ACC112 (cell line): ENCODE results near the gene EID1.
"Not testable (repeated sequence)": the region's sequence is repeated elsewhere in the genome, so short reads cannot be mapped to it uniquely, and the experiment has no call there.

ENCODE experiments used
- H2AFZ ChIP-seq: fragments of 200-600 bp; sonication (generic); one replicate; pipeline ENCODE4 v1.6.0; 2017; ENCODE audit warnings: antibody characterized with exemption, low read length; ENCODE audit not compliant: unreplicated experiment
- H3K27ac ChIP-seq: fragments of 200-600 bp; sonication (generic); 2 replicates; pipeline ENCODE4 v1.5.1; 2014; ENCODE audit warnings: low read depth, mild to moderate bottlenecking, antibody characterized with exemption, low read length, moderate library complexity
- H3K27me3 ChIP-seq: fragments of 200-600 bp; sonication (generic); 2 replicates; pipeline ENCODE4 v1.6.1; 2014; ENCODE audit warnings: mild to moderate bottlenecking, antibody characterized with exemption, low read length, moderate library complexity, mixed read lengths; ENCODE audit not compliant: insufficient read depth
- H3K36me3 ChIP-seq: fragments of 200-600 bp; sonication (generic); 2 replicates; pipeline ENCODE4 v1.6.1; 2016; ENCODE audit warnings: mild to moderate bottlenecking, antibody characterized with exemption, low read length, moderate library complexity, mixed read lengths; ENCODE audit not compliant: insufficient read depth
- H3K4me1 ChIP-seq: fragments of 200-600 bp; sonication (generic); one replicate; pipeline ENCODE4 v1.6.1; 2016; ENCODE audit warnings: low read length, mixed read lengths; ENCODE audit not compliant: insufficient read depth, unreplicated experiment, control insufficient read depth
- H3K4me3 ChIP-seq: fragments of 200-600 bp; sonication (generic); 2 replicates; pipeline ENCODE4 v1.5.1; 2014; ENCODE audit warnings: mild to moderate bottlenecking, low read depth, low read length
- H3K79me2 ChIP-seq: fragments of 200-600 bp; sonication (generic); one replicate; pipeline ENCODE4 v1.6.0; 2016; ENCODE audit warnings: low read length; ENCODE audit not compliant: control insufficient read depth, unreplicated experiment, insufficient read depth

EID1 gene

GRCh38 chr15:48854434-48854833, 23.5 kb upstream of the EID1 start:
- H3K79me2 ChIP-seq, H3K36me3 ChIP-seq, H3K27me3 ChIP-seq, H3K27ac ChIP-seq, H3K4me3 ChIP-seq, H2AFZ ChIP-seq: not testable (repeated sequence)
- H3K4me1 ChIP-seq: peaks cover 37% of the 10 kb centered on the region

DNA sequence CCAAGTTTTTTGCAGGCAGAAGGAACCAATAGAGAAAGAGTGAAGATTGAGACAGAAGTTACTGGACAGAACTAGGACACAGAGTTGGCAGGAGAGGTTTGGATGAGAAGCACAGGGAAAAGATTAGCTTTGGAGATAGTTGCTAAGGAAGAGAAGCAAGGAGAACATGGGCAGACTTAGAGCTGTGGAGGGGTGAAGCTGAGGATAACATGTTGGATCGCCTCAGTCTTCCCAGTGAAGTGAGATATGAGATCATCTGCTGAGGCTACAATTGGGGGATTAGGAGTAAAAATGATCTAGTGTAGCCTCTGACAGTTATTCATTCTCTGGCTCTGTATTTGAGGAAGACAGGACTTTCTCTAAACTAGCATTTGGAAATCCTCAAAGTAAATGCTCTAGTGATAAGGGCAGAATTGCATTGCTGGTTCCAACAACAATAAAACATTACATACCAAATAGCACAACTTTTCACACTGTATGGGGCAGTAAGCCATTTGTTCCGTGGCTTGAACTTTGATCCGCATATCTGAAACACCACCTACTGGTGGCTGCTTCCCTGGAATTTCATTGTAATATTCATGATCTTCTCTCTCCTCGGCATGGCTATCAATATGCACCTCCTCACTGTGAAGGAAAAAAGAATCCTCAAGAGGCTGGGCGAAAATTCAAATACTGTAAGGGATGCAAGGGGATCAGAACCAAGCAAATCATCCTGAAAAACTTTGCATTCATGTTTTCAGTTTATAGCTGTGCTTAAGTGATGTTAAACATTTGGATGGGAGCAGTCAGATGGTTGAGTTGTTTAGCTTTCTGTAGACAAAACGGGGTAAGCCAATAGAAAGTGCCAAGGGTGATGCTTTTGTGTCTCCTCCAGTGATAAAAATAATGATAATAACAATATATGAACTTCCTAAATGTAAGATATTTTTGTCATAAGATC, 22.2 kb upstream of the EID1 start:
- peak overlapping the region; percentile 13; the same call in 1 of the 2 replicates for H3K27ac ChIP-seq
- peak overlapping the region; percentile 12 for H3K4me3 ChIP-seq
- H3K79me2 ChIP-seq: no peaks in the 10 kb centered on the region
- H3K27me3 ChIP-seq: no peaks in the 10 kb centered on the region
- H2AFZ ChIP-seq: peak overlapping the region; percentile 69
- no peaks in the 10 kb centered on the region for H3K36me3 ChIP-seq
- H3K4me1 ChIP-seq: peaks cover 41% of the 10 kb centered on the region

- Histone ChIP-seq H3K4me1 (peaks cover 41% of the 10 kb centered on the region), H3K4me3 (no peak overlapping the region), H3K27ac (no peak overlapping the region), H3K27me3 (no peaks in the 10 kb centered on the region), H3K36me3 (no peaks in the 10 kb centered on the region), H2AFZ (peak overlapping the region; percentile 69), H3K79me2 (no peaks in the 10 kb centered on the region)
Measured at GRCh38 chr15:48856942-48857341, 21.0 kb upstream of the EID1 start.

- no peaks in the 10 kb centered on the region for H3K27me3 ChIP-seq
- peaks cover 41% of the 10 kb centered on the region for H3K4me1 ChIP-seq
- no peak overlapping the region for H3K4me3 ChIP-seq
- no peaks in the 10 kb centered on the region for H3K36me3 ChIP-seq
- no peaks in the 10 kb centered on the region for H3K79me2 ChIP-seq
- H3K27ac ChIP-seq: no peak overlapping the region
- H2AFZ ChIP-seq: peak overlapping the region; percentile 76
Measured at GRCh38 chr15:48858401-48858800, 19.5 kb upstream of the EID1 start.

DNA sequence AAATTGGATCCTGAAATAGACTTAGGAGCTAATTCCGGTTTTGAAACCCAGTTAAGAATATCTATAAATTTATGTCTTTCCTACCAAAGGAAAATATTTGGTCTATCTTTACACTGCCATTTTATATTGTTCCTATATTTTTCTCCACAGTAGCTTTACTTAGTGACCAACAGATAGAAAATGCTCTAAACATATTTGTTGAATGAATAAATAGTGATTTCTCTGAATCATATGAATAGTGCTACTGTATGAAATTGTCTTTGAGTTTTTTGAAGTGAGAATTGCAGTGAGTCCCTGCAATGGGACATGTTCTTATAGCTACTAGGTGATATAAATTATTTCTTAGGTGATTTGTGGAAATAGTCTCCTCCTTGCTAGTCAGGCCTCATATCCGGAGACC, 18.5 kb upstream of the EID1 start:
- H3K27me3 ChIP-seq: no peaks in the 10 kb centered on the region
- peak overlapping the region; percentile 21 for H2AFZ ChIP-seq
- no peaks in the 10 kb centered on the region for H3K79me2 ChIP-seq
- H3K4me3 ChIP-seq: no peak overlapping the region
- H3K36me3 ChIP-seq: no peaks in the 10 kb centered on the region
- H3K4me1 ChIP-seq: peaks cover 41% of the 10 kb centered on the region
- H3K27ac ChIP-seq: no peak overlapping the region

GRCh38 chr15:48861813-48862431, 16.0 kb upstream of the EID1 start:
- Histone ChIP-seq H3K27me3 (no peaks in the 10 kb centered on the region), H3K27ac (no peak overlapping the region), H3K4me3 (no peak overlapping the region), H3K79me2 (no peaks in the 10 kb centered on the region), H3K4me1 (peaks cover 44% of the 10 kb centered on the region), H2AFZ (no peak overlapping the region), H3K36me3 (no peaks in the 10 kb centered on the region)

- Histone ChIP-seq H3K36me3 (no peaks in the 10 kb centered on the region), H3K27ac (no peak overlapping the region), H3K4me1 (peaks cover 48% of the 10 kb centered on the region), H3K4me3 (no peak overlapping the region), H3K79me2 (no peaks in the 10 kb centered on the region), H2AFZ (no peak overlapping the region), H3K27me3 (no peaks in the 10 kb centered on the region)
Measured at GRCh38 chr15:48862705-48863104, 15.2 kb upstream of the EID1 start.

DNA sequence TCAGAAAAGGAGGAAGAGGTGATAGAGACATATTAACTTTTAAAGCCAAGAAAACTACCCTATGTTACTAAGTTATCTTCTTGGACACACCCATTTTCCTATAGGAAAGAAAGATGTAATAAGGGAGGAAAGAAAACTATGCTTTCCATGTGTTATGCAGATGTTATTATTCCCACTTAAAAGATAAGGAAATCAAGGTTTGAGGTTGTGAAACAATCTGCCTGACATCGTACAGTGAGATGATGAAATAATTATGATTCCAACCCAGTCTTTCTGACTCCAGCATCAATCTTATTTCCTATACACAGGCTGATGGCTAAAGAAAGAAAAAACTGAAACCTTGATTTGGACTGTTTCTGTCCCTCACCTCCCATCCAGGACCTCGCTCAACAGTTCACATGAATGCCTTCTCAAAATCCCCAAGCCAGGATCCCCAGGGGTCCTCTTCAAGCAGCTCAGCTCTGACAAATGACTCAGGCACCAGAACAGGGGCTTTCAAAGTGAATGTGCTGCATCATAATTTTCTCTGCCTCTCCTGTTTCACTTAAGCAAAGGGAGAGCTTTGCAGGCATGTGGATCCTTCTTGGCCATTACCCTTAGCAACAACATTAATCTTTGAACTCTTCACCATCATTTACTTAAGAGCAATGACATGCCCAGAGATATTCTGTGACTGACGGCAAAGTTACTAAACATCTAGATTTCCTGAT, 12.4 kb upstream of the EID1 start:
- Histone ChIP-seq H3K4me3 (peak overlapping the region; percentile 18), H3K27me3 (no peaks in the 10 kb centered on the region), H3K79me2 (no peaks in the 10 kb centered on the region), H3K36me3 (no peaks in the 10 kb centered on the region), H2AFZ (peak overlapping the region; percentile 4), H3K4me1 (peaks cover 42% of the 10 kb centered on the region), H3K27ac (peak overlapping the region; percentile 74)

- Histone ChIP-seq H3K4me3 (peak overlapping the region; percentile 18), H3K4me1 (peaks cover 42% of the 10 kb centered on the region), H3K27me3 (no peaks in the 10 kb centered on the region), H3K36me3 (no peaks in the 10 kb centered on the region), H2AFZ (peak overlapping the region; percentile 4), H3K79me2 (no peaks in the 10 kb centered on the region), H3K27ac (peak overlapping the region; percentile 74)
Measured at GRCh38 chr15:48866141-48866563, 11.8 kb upstream of the EID1 start.

- Histone ChIP-seq H3K36me3 (no peaks in the 10 kb centered on the region), H2AFZ (no peak overlapping the region), H3K27ac (peak overlapping the region; percentile 53), H3K79me2 (no peaks in the 10 kb centered on the region), H3K27me3 (no peaks in the 10 kb centered on the region), H3K4me3 (no peak overlapping the region), H3K4me1 (peaks cover 42% of the 10 kb centered on the region)
Measured at GRCh38 chr15:48868023-48868422, 9.9 kb upstream of the EID1 start.
